ENCODE data around the gene FJX1.

DNA sequence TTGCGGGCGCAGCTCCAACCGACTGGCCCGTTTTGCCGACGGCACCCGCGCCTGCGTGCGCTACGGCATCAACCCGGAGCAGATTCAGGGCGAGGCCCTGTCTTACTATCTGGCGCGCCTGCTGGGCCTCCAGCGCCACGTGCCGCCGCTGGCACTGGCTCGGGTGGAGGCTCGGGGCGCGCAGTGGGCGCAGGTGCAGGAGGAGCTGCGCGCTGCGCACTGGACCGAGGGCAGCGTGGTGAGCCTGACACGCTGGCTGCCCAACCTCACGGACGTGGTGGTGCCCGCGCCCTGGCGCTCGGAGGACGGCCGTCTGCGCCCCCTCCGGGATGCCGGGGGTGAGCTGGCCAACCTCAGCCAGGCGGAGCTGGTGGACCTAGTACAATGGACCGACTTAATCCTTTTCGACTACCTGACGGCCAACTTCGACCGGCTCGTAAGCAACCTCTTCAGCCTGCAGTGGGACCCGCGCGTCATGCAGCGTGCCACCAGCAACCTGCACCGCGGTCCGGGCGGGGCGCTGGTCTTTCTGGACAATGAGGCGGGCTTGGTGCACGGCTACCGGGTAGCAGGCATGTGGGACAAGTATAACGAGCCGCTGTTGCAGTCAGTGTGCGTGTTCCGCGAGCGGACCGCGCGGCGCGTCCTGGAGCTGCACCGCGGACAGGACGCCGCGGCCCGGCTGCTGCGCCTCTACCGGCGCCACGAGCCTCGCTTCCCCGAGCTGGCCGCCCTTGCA lies 1.0 kb downstream of the FJX1 start:
- TF ChIP-seq, protein P1, sequence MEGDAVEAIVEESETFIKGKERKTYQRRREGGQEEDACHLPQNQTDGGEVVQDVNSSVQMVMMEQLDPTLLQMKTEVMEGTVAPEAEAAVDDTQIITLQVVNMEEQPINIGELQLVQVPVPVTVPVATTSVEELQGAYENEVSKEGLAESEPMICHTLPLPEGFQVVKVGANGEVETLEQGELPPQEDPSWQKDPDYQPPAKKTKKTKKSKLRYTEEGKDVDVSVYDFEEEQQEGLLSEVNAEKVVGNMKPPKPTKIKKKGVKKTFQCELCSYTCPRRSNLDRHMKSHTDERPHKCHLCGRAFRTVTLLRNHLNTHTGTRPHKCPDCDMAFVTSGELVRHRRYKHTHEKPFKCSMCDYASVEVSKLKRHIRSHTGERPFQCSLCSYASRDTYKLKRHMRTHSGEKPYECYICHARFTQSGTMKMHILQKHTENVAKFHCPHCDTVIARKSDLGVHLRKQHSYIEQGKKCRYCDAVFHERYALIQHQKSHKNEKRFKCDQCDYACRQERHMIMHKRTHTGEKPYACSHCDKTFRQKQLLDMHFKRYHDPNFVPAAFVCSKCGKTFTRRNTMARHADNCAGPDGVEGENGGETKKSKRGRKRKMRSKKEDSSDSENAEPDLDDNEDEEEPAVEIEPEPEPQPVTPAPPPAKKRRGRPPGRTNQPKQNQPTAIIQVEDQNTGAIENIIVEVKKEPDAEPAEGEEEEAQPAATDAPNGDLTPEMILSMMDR (conservative IDR thresholded peaks at IDR 0.05; ENCODE audit: low read depth, low read length) = no peak
- TF ChIP-seq EZH2 (IDR thresholded peaks at IDR 0.05; ENCODE audit: low read length, unreplicated experiment) (no peak), EZH2phosphoT487 (IDR thresholded peaks at IDR 0.05; ENCODE audit: borderline replicate concordance, low read length) (peak; percentile 59)

Measured in PC-3 (cell line).